Kidney (tissue), 14 donors: ENCODE measurements around the gene FSTL3. TPM values are rescaled to one million over a fixed set of nuclear protein-coding genes. Genes with fewer than 3 reads are reported as not detected.
"Not testable (repeated sequence)": the region's sequence is repeated elsewhere in the genome, so short reads cannot be mapped to it uniquely, and the experiment has no call there.

Experiments
- DNase-seq, 5 donors: peaks; one replicate each; pipeline ENCODE4 v3.0.0-alpha.2; 2013 to 2020
- FAIRE-seq: peaks from 2 replicates; lab custom pipeline; 2012; peaks lifted over from hg19 to GRCh38; lab: Jason Lieb, UNC
- H3K27ac ChIP-seq, 2 donors: one replicate each; pipeline ENCODE4 v1.7.0; 2013; ENCODE audit warnings: low read depth in 2 of 2, low read length in 2 of 2, inconsistent platforms in 1 of 2
- H3K27me3 ChIP-seq: one replicate; pipeline ENCODE4 v1.7.1; 2013; ENCODE audit warnings: low read length, inconsistent platforms; ENCODE audit not compliant: control insufficient read depth, insufficient read depth
- H3K36me3 ChIP-seq, 3 donors: one replicate each; pipeline versions ENCODE4 v1.7.0 to v1.7.1; 2013; ENCODE audit warnings: low read length in 3 of 3, control low read depth in 1 of 3, inconsistent platforms in 1 of 3; ENCODE audit not compliant: insufficient read depth in 3 of 3, control insufficient read depth in 2 of 3
- H3K4me1 ChIP-seq, 3 donors: one replicate each; pipeline versions ENCODE4 v1.7.0 to v1.7.1; 2013; ENCODE audit warnings: low read length in 3 of 3, inconsistent platforms in 1 of 3, low read depth in 1 of 3; ENCODE audit not compliant: control insufficient read depth in 2 of 3, insufficient read depth in 2 of 3
- H3K4me3 ChIP-seq, 3 donors: one replicate each; pipeline versions ENCODE4 v1.7.0 to v1.8.1; 2013; ENCODE audit warnings: low read length in 3 of 3, control low read depth in 1 of 3, inconsistent platforms in 1 of 3
- H3K9ac ChIP-seq, 3 donors: one replicate each; pipeline versions ENCODE4 v1.7.0 to v1.7.1; 2013; ENCODE audit warnings: low read length in 3 of 3, control low read depth in 1 of 3, inconsistent platforms in 1 of 3
- H3K9me3 ChIP-seq, 3 donors: one replicate each; pipeline versions ENCODE4 v1.7.0 to v1.7.1; 2013; ENCODE audit warnings: low read length in 3 of 3, control low read depth in 1 of 3, inconsistent platforms in 1 of 3; ENCODE audit not compliant: control insufficient read depth in 2 of 3, insufficient read depth in 1 of 3
- intact Hi-C: fragments of 100-400 bp; cut with DNase I; formaldehyde crosslinking; loops from one replicate; pipeline ENCODE4 v1.11.1; 2022
- polyA plus RNA-seq: library from polyadenylated mRNA; stranded (reverse); fragments of 350-450 nt; fragmentation: Illumina TruSeq; extraction: RNeasy Lipid Tissue Mini Kit (QIAGEN cat#74804); gene quantifications from one replicate; pipeline ENCODE4 v1.2.3, GENCODE V29; 2014; ENCODE audit warnings: low read depth, low replicate concordance; ENCODE audit not compliant: insufficient read depth
- total RNA-seq: library from RNA; stranded (reverse); fragmentation: NEBNext Ultra II Directional; extraction: Animal tissue kit (Norgen Biotek cat#: 25700); gene quantifications from one replicate; pipeline ENCODE4 v1.2.1, GENCODE V29; 2021
- TF ChIP-seq, protein P1 (sequence below): IDR thresholded peaks from 3 replicates; pipeline ENCODE4 v1.5.1; 2012; ENCODE audit warnings: mild to moderate bottlenecking, moderate library complexity, borderline replicate concordance; ENCODE audit not compliant: insufficient read depth; ENCODE audit errors: extremely low read depth
- donor health status: control.
- donor health status: control.
- donor health status: control.
- donor health status: control.
- donor health status: control.
- donor health status: DM: yes; HTN: yes; CAD: no.
- donor health status: Normal renal cell carcinoma (clear cell type).

The FSTL3 gene
- total and polyA plus RNA-seq, 2 donors from 2014 or later: 23.9 to 63.0 TPM

DNA sequence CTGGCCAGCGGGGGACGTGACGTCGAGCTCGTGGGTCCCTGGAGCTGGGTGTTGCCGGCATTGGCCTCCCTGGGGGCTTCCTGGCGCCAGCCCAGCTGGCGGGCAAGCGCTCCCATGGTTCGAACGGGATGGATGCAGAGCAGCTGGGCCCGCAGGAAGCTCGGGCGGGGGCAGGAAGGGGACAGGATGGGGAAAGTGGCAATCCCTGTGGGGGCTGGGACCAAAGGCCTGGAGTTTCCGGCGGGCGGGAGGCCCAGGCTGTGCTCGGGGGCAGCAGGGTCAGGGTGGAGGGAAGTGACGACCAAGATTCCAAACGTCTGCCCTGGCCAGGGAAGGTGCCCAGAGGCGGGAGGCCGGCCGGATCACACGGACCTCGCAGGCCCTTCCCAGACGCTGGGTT, 51.8 kb downstream of the FSTL3 start:
- no peak overlapping the region for H3K4me3 ChIP-seq
- no peaks in the 10 kb centered on the region for H3K27me3 ChIP-seq
- H3K27ac ChIP-seq: peak overlapping the region; percentile 78 to 81
- peaks cover 0 to 3% (median 0%) of the 10 kb centered on the region in 3 donors for H3K4me1 ChIP-seq
- no peak overlapping the region for H3K9ac ChIP-seq
- H3K9me3 ChIP-seq: no peaks in the 10 kb centered on the region
- no peaks in the 10 kb centered on the region for H3K36me3 ChIP-seq
- intact Hi-C loops: loop anchor here (5.0 kb wide), 1 partner anchor 61 kb away; no protein-coding TSS in a partner anchor
- TF ChIP-seq, protein P1, sequence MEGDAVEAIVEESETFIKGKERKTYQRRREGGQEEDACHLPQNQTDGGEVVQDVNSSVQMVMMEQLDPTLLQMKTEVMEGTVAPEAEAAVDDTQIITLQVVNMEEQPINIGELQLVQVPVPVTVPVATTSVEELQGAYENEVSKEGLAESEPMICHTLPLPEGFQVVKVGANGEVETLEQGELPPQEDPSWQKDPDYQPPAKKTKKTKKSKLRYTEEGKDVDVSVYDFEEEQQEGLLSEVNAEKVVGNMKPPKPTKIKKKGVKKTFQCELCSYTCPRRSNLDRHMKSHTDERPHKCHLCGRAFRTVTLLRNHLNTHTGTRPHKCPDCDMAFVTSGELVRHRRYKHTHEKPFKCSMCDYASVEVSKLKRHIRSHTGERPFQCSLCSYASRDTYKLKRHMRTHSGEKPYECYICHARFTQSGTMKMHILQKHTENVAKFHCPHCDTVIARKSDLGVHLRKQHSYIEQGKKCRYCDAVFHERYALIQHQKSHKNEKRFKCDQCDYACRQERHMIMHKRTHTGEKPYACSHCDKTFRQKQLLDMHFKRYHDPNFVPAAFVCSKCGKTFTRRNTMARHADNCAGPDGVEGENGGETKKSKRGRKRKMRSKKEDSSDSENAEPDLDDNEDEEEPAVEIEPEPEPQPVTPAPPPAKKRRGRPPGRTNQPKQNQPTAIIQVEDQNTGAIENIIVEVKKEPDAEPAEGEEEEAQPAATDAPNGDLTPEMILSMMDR: no peak
- peak in 2 of 5 donors; percentile 84 to 96 for DNase-seq
- no peak for FAIRE-seq

DNA sequence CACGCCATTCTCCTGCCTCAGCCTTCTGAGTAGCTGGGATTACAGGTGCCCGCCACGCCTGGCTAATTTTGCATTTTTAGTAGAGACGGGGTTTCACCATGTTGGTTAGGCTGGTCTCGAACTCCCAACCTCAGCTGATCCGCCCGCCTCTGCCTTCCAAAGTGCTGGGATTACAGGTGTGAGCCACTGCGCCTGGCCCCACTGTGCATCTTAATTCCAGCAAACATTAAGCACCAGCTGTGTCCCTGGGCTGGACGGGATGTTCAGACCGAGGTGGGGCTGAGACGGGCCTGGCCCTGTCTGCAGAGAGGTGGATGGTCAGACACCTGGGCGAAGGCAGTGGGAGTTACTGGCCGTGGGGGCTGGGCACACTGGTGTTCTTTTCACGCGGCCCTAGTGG, 53.4 kb downstream of the FSTL3 start:
- not testable (repeated sequence) for H3K4me3 ChIP-seq, H3K27me3 ChIP-seq, H3K27ac ChIP-seq, H3K36me3 ChIP-seq, H3K9me3 ChIP-seq, H3K9ac ChIP-seq, FAIRE-seq, DNase-seq, H3K4me1 ChIP-seq
- intact Hi-C loops: loop anchor here (5.0 kb wide), 1 partner anchor 62 kb away; no protein-coding TSS in a partner anchor

DNA sequence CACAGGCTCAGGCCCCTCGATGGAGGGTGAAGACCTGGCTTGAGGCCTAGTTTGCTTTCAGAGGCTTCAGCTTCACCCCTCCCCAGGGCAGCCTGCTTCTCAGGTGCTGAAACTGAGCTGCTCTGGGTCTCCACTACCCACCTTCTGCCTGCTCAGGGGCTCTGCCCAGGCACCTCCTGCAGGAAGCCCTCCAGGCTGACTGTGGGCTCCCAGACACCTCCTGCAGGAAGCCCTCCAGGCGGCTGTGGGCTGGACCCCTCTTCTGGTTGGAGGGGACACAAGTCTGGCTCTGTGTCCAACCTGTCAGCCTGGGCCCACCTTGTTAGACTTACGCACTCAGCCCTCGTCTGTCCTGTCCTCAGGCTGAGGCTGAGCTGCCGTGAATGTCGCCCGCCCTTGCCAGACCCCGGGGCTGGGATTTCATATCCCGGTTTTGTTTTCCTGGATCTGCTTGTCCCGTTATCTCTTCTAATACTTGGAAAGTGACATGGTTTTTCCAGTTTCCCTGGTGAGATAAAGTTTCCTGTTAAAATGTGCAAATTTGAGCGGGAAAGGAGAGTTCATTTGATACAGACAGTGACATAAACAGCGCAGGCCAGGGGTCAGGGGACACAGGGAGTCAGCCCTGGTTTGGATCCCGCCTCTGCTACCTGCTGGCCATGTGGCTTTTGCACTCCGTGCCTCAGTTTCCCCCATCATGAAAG, 53.9 kb downstream of the FSTL3 start:
- no peaks in the 10 kb centered on the region for H3K27me3 ChIP-seq
- H3K4me3 ChIP-seq: no peak overlapping the region
- peaks cover 0 to 5% (median 0%) of the 10 kb centered on the region in 3 donors for H3K4me1 ChIP-seq
- intact Hi-C loops: loop anchor here (5.0 kb wide), 1 partner anchor 63 kb away; no protein-coding TSS in a partner anchor
- TF ChIP-seq, protein P1: no peak
- DNase-seq (no peak), FAIRE-seq (no peak)
- H3K9ac ChIP-seq: no peak overlapping the region
- no peak overlapping the region for H3K27ac ChIP-seq
- no peaks in the 10 kb centered on the region for H3K9me3 ChIP-seq
- H3K36me3 ChIP-seq: no peaks in the 10 kb centered on the region

DNA sequence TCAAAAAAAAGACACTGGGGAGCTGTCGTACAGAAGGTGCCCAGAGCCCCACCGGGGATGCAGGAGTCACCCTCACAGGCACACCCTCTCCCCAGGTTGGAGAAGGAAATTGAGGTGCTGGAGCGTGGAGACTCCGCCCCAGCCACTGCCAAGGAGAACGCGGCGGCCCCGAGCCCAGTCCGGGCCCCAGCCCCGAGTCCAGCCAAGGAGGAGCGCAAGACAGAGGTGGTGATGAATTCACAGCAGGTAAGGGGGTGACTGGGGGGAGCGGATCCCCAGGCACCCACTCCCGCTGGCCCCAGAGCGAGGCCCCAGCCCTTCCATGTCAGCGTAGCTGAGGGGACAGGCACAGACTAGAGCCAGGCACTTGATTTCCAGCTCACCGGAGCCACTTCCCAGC, 54.8 kb downstream of the FSTL3 start:
- peaks cover 0 to 5% (median 0%) of the 10 kb centered on the region in 3 donors for H3K4me1 ChIP-seq
- no peaks in the 10 kb centered on the region for H3K9me3 ChIP-seq
- H3K27me3 ChIP-seq: no peaks in the 10 kb centered on the region
- no peak overlapping the region for H3K4me3 ChIP-seq
- TF ChIP-seq, protein P1: no peak
- intact Hi-C loops: no loop called here
- no peak for FAIRE-seq
- no peak for DNase-seq
- H3K27ac ChIP-seq: no peak overlapping the region
- H3K9ac ChIP-seq: no peak overlapping the region
- no peaks in the 10 kb centered on the region for H3K36me3 ChIP-seq
